Suprapubic skin (tissue), 4 donors: ENCODE data around the gene ZNF276. TPM values are rescaled to one million over a fixed set of nuclear protein-coding genes. Genes with fewer than 3 reads are reported as not detected.
"Not testable (repeated sequence)": the region's sequence is repeated elsewhere in the genome, so short reads cannot be mapped to it uniquely, and the experiment has no call there.

Experiments used
- DNase-seq, 2 donors: peaks; one replicate each; pipeline ENCODE4 v3.0.0-alpha.2; 2019; ENCODE audit warnings: low spot score in 2 of 2
- H3K27ac ChIP-seq: fragments of 200-600 bp; sonication (generic); one replicate; pipeline ENCODE4 v1.5.1; 2019
- H3K27me3 ChIP-seq: fragments of 200-600 bp; sonication (generic); one replicate; pipeline ENCODE4 v1.5.1; 2019
- H3K36me3 ChIP-seq: fragments of 200-600 bp; sonication (generic); one replicate; pipeline ENCODE4 v1.5.1; 2019
- H3K4me1 ChIP-seq: fragments of 200-600 bp; sonication (generic); one replicate; pipeline ENCODE4 v1.5.1; 2019
- H3K4me3 ChIP-seq: fragments of 200-600 bp; sonication (generic); one replicate; pipeline ENCODE4 v1.5.1; 2019; ENCODE audit warnings: mild to moderate bottlenecking
- H3K9me3 ChIP-seq: fragments of 200-600 bp; sonication (generic); one replicate; pipeline ENCODE4 v1.5.1; 2019
- EP300 ChIP-seq: sonication (generic); formaldehyde crosslinking; IDR thresholded peaks from one replicate; pipeline ENCODE4 v1.6.1; 2017; ENCODE audit warnings: antibody characterized with exemption
- POLR2A ChIP-seq, 2 donors: fragments of 450-650 bp; IDR thresholded peaks; one replicate each; pipeline ENCODE4 v1.6.1; 2017; ENCODE audit warnings: antibody characterized with exemption in 2 of 2, mild to moderate bottlenecking in 2 of 2, moderate library complexity in 2 of 2
- POLR2AphosphoS5 ChIP-seq, 3 donors: sonication (generic); formaldehyde crosslinking; IDR thresholded peaks; one replicate each; pipeline ENCODE4 v1.6.1; 2017; ENCODE audit warnings: antibody characterized with exemption in 3 of 3
- WGBS: methylation state at CpG from one replicate; pipeline ENCODE4 v1.1.5; 2018; 5-methylcytosine and 5-hydroxymethylcytosine counted together
- total RNA-seq, 4 donors: library from RNA; depleted of rRNA; stranded (reverse); fragments of >200 nt; gene quantifications; one replicate each; pipeline ENCODE4 v1.1.0, GENCODE V29; 2016
- TF ChIP-seq, protein P1 (sequence below), 2 donors: fragments of 200-600 bp in 1 of 2; fragments of 450-650 bp in 1 of 2; sonication (generic) in 1 of 2; IDR thresholded peaks; one replicate each; pipeline ENCODE4 v1.5.1; 2016 to 2019; ENCODE audit warnings: antibody characterized with exemption in 2 of 2, mild to moderate bottlenecking in 1 of 2, moderate library complexity in 1 of 2

Gene ZNF276
- total RNA-seq, 4 donors from 2014 or later: 39.8 to 106 (median 46.0) TPM

DNA sequence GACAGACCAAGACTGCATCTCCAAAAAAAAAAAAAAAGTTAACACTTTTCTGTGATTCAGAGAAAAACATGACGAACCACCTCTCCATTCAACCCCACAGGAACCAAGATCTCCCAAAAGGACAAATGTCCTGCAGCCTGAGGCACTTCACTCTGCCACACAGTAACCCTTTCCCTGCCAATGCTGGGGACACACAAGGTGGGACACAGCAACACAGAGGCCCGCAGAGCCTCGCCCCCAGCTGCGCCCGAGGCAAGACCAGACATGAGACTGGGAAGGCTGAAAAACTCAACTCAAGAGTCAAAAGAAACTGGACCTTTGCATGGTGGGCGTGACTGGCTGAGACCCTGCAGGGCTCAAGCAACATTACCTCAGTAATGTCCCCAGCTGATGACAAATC lies 61.2 kb downstream of the ZNF276 start:
- DNase-seq: no peak
- TF ChIP-seq EP300 (no peak), POLR2AphosphoS5 (IDR thresholded peaks at IDR 0.05) (no peak), POLR2A (IDR thresholded peaks at IDR 0.05) (no peak)
- TF ChIP-seq, protein P1, sequence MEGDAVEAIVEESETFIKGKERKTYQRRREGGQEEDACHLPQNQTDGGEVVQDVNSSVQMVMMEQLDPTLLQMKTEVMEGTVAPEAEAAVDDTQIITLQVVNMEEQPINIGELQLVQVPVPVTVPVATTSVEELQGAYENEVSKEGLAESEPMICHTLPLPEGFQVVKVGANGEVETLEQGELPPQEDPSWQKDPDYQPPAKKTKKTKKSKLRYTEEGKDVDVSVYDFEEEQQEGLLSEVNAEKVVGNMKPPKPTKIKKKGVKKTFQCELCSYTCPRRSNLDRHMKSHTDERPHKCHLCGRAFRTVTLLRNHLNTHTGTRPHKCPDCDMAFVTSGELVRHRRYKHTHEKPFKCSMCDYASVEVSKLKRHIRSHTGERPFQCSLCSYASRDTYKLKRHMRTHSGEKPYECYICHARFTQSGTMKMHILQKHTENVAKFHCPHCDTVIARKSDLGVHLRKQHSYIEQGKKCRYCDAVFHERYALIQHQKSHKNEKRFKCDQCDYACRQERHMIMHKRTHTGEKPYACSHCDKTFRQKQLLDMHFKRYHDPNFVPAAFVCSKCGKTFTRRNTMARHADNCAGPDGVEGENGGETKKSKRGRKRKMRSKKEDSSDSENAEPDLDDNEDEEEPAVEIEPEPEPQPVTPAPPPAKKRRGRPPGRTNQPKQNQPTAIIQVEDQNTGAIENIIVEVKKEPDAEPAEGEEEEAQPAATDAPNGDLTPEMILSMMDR (IDR thresholded peaks at IDR 0.05): no peak
- no peaks in the 10 kb centered on the region for H3K27me3 ChIP-seq
- H3K36me3 ChIP-seq: no peaks in the 10 kb centered on the region
- H3K9me3 ChIP-seq: no peaks in the 10 kb centered on the region
- no peak overlapping the region for H3K4me3 ChIP-seq
- no peak overlapping the region for H3K27ac ChIP-seq
- no peaks in the 10 kb centered on the region for H3K4me1 ChIP-seq
- WGBS: 97% methylated on average over 6 of the region's 6 CpGs

DNA sequence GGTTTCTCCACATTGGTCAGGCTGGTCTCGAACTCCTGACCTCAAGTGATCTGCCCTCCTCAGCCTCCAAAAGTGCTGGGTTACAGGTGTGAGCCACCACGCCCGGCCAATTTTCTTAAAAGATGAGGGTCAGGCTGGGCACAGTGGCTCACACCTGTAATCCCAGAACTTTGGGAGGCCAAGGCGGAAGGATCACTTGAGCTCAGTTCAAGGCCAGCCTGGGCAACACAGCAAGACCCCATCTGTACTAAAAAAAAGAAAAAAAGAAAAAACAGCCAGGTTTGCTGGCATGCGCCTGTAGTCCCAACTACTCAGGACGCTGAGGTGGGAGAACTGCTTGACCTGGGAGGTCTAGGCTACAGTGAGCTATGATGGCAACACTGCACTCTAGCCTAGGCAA lies 62.6 kb downstream of the ZNF276 start:
- WGBS: 90% methylated on average over 6 of the region's 6 CpGs
- not testable (repeated sequence) for H3K36me3 ChIP-seq, H3K9me3 ChIP-seq

DNA sequence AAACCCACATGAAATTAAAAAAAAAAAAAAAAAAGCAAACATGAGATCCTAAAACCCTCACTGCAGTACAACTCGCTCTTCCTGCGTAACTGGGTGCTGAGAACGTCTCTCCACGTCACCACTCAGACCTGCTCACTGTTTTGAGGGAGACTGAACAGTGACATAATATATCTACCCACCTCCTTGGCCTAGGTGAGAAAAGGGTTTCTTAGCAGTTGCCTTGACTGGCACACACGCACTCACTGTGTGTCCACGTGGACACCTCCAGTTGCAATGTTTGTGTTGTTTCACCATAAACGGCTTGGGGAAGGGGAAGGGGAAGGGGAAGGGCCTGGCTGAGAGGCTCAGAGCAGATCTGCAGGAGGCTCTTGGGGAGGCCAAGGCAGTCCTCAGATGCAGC lies 63.1 kb downstream of the ZNF276 start:
- no peak for DNase-seq
- Histone ChIP-seq H3K4me3 (no peak overlapping the region), H3K9me3 (no peaks in the 10 kb centered on the region), H3K27ac (no peak overlapping the region), H3K4me1 (no peaks in the 10 kb centered on the region), H3K27me3 (no peaks in the 10 kb centered on the region), H3K36me3 (no peaks in the 10 kb centered on the region)
- WGBS: 94% methylated on average over 7 of the region's 7 CpGs
- TF ChIP-seq EP300 (no peak), POLR2A (IDR thresholded peaks at IDR 0.05) (no peak), POLR2AphosphoS5 (IDR thresholded peaks at IDR 0.05) (no peak)
- TF ChIP-seq, protein P1 (IDR thresholded peaks at IDR 0.05): no peak

More for the DNA sequence above, 62.6 kb downstream of the ZNF276 start:
- DNase-seq, H3K27ac ChIP-seq, H3K27me3 ChIP-seq, H3K4me3 ChIP-seq, H3K4me1 ChIP-seq: not testable (repeated sequence)

DNA sequence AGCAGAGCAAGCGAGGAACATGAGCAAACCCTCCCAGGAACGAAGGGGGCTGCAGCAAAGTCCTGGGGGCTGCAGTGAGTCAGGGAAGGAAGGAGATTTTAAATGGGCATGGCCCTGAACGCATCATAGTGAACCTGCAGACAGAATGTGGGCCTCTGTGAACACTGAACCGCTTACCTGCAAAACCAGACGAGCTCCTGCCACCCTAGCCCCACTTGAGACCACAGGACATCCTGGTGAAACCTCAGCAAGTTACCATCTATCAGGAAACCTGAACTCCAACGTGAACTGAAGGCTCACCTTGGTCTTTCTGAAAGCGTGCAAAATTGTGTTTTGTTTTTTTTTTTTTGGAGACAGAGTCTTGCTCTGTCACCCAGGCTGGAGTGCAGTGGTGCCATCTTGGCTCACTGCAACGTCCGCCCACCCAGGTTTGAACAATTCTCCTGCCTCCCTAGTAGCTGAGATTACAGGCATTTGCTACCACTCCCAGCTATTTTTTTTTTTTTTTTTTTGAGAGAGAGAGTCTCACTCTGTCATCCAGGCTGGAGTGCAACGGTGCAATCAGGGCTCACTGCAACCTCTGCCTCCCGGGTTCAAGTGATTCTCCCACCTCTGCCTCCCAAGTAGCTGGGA lies 64.3 kb downstream of the ZNF276 start:
- Histone ChIP-seq H3K4me1 (no peaks in the 10 kb centered on the region), H3K27me3 (no peaks in the 10 kb centered on the region), H3K36me3 (no peaks in the 10 kb centered on the region), H3K4me3 (no peak overlapping the region), H3K27ac (no peak overlapping the region), H3K9me3 (no peaks in the 10 kb centered on the region)
- no peak for DNase-seq
- WGBS: 91% methylated on average over 11 of the region's 11 CpGs
- TF ChIP-seq, protein P1 (IDR thresholded peaks at IDR 0.05): no peak
- TF ChIP-seq EP300 (no peak), POLR2AphosphoS5 (IDR thresholded peaks at IDR 0.05) (no peak)

DNA sequence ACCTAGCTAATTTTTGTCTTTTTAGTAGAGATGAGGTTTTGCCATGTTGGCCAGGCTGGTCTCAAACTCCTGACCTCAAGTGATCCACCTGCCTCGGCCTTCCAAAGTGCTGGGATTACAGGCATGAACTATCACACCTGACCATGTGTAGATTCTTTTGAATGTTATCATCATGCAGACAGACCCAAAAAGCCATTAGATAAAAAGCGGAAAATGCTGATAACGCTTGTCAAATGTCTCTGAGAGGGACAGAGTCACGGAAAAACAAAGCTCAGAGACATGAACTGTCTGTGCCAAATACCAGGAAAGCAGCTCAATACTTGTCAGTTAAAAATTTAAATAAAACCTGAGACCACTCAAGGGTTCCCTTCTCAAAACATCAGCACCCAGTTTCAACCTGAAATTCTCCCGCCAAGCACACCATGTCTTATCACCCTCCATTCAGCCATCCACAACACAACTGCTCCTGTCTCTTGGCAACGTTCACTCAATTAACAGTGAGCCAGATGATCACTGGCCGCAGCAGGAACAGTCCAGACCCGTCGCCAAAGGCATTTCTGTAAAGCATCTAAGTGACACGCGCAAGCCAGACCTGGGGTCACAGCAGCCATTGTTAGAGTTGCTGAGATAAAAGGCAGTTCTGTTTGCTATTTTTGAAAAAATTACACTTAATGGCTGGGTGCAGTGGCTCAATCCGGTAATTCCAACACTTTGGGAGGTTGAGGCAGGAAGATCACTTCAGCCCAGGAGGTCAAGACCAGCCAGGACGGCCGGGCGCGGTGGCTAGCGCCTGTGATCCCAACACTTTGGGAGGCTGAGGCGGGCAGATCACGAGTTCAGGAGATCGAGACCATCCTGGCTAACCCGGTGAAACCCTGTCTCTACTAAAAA lies 65.4 kb downstream of the ZNF276 start:
- Histone ChIP-seq H3K4me1 (no peaks in the 10 kb centered on the region), H3K4me3 (no peak overlapping the region), H3K36me3 (no peaks in the 10 kb centered on the region), H3K27me3 (no peaks in the 10 kb centered on the region), H3K27ac (no peak overlapping the region), H3K9me3 (no peaks in the 10 kb centered on the region)
- no peak for DNase-seq
- WGBS: 96% methylated on average over 21 of the region's 21 CpGs
- no peak for TF ChIP-seq EP300
- TF ChIP-seq, protein P1 (IDR thresholded peaks at IDR 0.05): no peak
- no peak for TF ChIP-seq POLR2AphosphoS5 (IDR thresholded peaks at IDR 0.05)
- TF ChIP-seq POLR2A (IDR thresholded peaks at IDR 0.05): no peak
